HepG2 (cell line): ENCODE data around the gene SERPINB10.

Experiments used
- CTCF ChIP-seq: sonication (generic); formaldehyde crosslinking; IDR thresholded peaks from 2 replicates; pipeline ENCODE4 v1.5.0; 2020; ENCODE audit warnings: mild to moderate bottlenecking, missing genetic modification reagents, moderate library complexity
- ELK4 ChIP-seq: sonication (generic); formaldehyde crosslinking; IDR thresholded peaks from 2 replicates; pipeline ENCODE4 v1.9.0; 2021; ENCODE audit warnings: missing genetic modification reagents, borderline replicate concordance
- GABPB1 ChIP-seq: IDR thresholded peaks from 2 replicates; pipeline ENCODE4 v1.6.1; 2016; ENCODE audit warnings: mild to moderate bottlenecking, missing genetic modification reagents, moderate library complexity, missing compliant biosample characterization
- MYC ChIP-seq: sonication (generic); formaldehyde crosslinking; IDR thresholded peaks from 2 replicates; pipeline ENCODE4 v1.9.0; 2021; ENCODE audit warnings: missing genetic modification reagents, borderline replicate concordance
- NR3C1 ChIP-seq: sonication (generic); formaldehyde crosslinking; IDR thresholded peaks from 2 replicates; pipeline ENCODE4 v1.4.0; 2020; ENCODE audit warnings: missing genetic modification reagents
- PRPF4 ChIP-seq: fragments of 200-400 bp; formaldehyde crosslinking; IDR thresholded peaks from 2 replicates; pipeline ENCODE4 v1.6.1; 2016; ENCODE audit warnings: low read length, low read depth; ENCODE audit not compliant: poor library complexity, severe bottlenecking
- SP1 ChIP-seq, 2 experiments: fragments of 450-650 bp in 1 of 2; sonication (generic) in 1 of 2; formaldehyde crosslinking in 1 of 2; IDR thresholded peaks; 2 replicates each; pipeline versions ENCODE4 v1.4.0 to v1.6.1; 2016 to 2020; ENCODE audit warnings: missing genetic modification reagents in 1 of 2
- TBL1XR1 ChIP-seq: fragments of 150-350 bp; IDR thresholded peaks from 2 replicates; pipeline ENCODE4 v1.6.1; 2014; ENCODE audit warnings: borderline replicate concordance, low read length; ENCODE audit not compliant: partially characterized antibody
- TOE1 ChIP-seq: sonication (generic); formaldehyde crosslinking; IDR thresholded peaks from 2 replicates; pipeline ENCODE4 v1.4.0; 2020; ENCODE audit warnings: mild to moderate bottlenecking, missing genetic modification reagents
- ZNF12 ChIP-seq: sonication (generic); formaldehyde crosslinking; IDR thresholded peaks from 2 replicates; pipeline ENCODE4 v1.5.0; 2020; ENCODE audit warnings: missing genetic modification reagents
- ZNF777 ChIP-seq: sonication (generic); formaldehyde crosslinking; IDR thresholded peaks from 2 replicates; pipeline ENCODE4 v1.4.0; 2020; ENCODE audit warnings: missing genetic modification reagents

- TF ChIP-seq MYC (CRISPR knock-in tag) = no peak
- TF ChIP-seq CTCF (CRISPR knock-in tag) = no peak
- no peak for TF ChIP-seq GABPB1 (CRISPR knock-in tag)
- TF ChIP-seq TOE1 (CRISPR knock-in tag) = no peak
- no peak for TF ChIP-seq NR3C1
- TF ChIP-seq ELK4 (CRISPR knock-in tag) = no peak
- no peak for TF ChIP-seq ZNF777 (CRISPR knock-in tag)
- no peak for TF ChIP-seq ZNF12 (CRISPR knock-in tag)
- no peak for TF ChIP-seq SP1 (IDR thresholded peaks at IDR 0.05)
- TF ChIP-seq SP1 (CRISPR knock-in tag; IDR thresholded peaks at IDR 0.05) = no peak
- no peak for TF ChIP-seq TBL1XR1
- no peak for TF ChIP-seq PRPF4
These were observed 13.5 kb upstream of the SERPINB10 start for GRCh38 chr18:63894106-63894772.
